Activated T-cell treated with anti-CD3 and anti-CD28 coated beads, Interleukin-2, amount 50 U/mL, for 48 hours (primary cell): ENCODE measurements around the gene KCTD3.

Experiments
- DNase-seq, 2 experiments: peaks; one replicate each; pipeline ENCODE4 v3.0.0-alpha.2; 2020

The KCTD3 gene

GRCh38 chr1:215606564-215607168 lies 39.6 kb downstream of the KCTD3 start:
- DNase-seq: no peak

- DNase-seq: no peak
Measured at GRCh38 chr1:215607412-215607811, 40.3 kb downstream of the KCTD3 start.

- DNase-seq: no peak
Measured at GRCh38 chr1:215608646-215609045, 41.5 kb downstream of the KCTD3 start.

- DNase-seq: no peak
Measured at GRCh38 chr1:215612391-215612790, 45.3 kb downstream of the KCTD3 start.

- no peak for DNase-seq
Measured at GRCh38 chr1:215617979-215618378, 50.9 kb downstream of the KCTD3 start.

- no peak for DNase-seq
Measured at GRCh38 chr1:215623162-215623561, 56.1 kb downstream of the KCTD3 start.

- DNase-seq: no peak
Measured at GRCh38 chr1:215625949-215626348, 58.8 kb downstream of the KCTD3 start.

GRCh38 chr1:215631040-215631439 lies 63.9 kb downstream of the KCTD3 start:
- DNase-seq: no peak

GRCh38 chr1:215631489-215631888 lies 64.4 kb downstream of the KCTD3 start:
- DNase-seq: no peak

GRCh38 chr1:215635827-215636226 lies 68.7 kb downstream of the KCTD3 start:
- DNase-seq: no peak

GRCh38 chr1:215636258-215636965 lies 69.3 kb downstream of the KCTD3 start:
- no peak for DNase-seq

GRCh38 chr1:215637041-215637573 lies 70.0 kb downstream of the KCTD3 start:
- DNase-seq: no peak

- DNase-seq: no peak
Measured at GRCh38 chr1:215640429-215641148, 73.5 kb downstream of the KCTD3 start.

GRCh38 chr1:215643592-215644321 lies 76.7 kb downstream of the KCTD3 start:
- no peak for DNase-seq

GRCh38 chr1:215645182-215645581 lies 78.1 kb downstream of the KCTD3 start:
- no peak for DNase-seq

GRCh38 chr1:215645861-215646260 lies 78.8 kb downstream of the KCTD3 start:
- DNase-seq: no peak

- DNase-seq: no peak
Measured at GRCh38 chr1:215647738-215648137, 80.6 kb downstream of the KCTD3 start.

- no peak for DNase-seq
Measured at GRCh38 chr1:215648957-215649356, 81.9 kb downstream of the KCTD3 start.

GRCh38 chr1:215650446-215651149 lies 83.5 kb downstream of the KCTD3 start:
- DNase-seq: no peak

GRCh38 chr1:215651867-215652266 lies 84.8 kb downstream of the KCTD3 start:
- no peak for DNase-seq

GRCh38 chr1:215652371-215652770 lies 85.3 kb downstream of the KCTD3 start:
- DNase-seq: no peak

GRCh38 chr1:215657047-215657446 lies 89.9 kb downstream of the KCTD3 start:
- DNase-seq: no peak
